GM18508 (cell line): ENCODE results near the gene SUPT4H1.

Experiments
- ATAC-seq: cut with Tn5 transposase; IDR thresholded peaks from one replicate; pipeline ENCODE4 v1.9.1; 2021; ENCODE audit warnings: moderate number of reproducible peaks; ENCODE audit not compliant: insufficient read depth, unreplicated experiment

Gene SUPT4H1

DNA sequence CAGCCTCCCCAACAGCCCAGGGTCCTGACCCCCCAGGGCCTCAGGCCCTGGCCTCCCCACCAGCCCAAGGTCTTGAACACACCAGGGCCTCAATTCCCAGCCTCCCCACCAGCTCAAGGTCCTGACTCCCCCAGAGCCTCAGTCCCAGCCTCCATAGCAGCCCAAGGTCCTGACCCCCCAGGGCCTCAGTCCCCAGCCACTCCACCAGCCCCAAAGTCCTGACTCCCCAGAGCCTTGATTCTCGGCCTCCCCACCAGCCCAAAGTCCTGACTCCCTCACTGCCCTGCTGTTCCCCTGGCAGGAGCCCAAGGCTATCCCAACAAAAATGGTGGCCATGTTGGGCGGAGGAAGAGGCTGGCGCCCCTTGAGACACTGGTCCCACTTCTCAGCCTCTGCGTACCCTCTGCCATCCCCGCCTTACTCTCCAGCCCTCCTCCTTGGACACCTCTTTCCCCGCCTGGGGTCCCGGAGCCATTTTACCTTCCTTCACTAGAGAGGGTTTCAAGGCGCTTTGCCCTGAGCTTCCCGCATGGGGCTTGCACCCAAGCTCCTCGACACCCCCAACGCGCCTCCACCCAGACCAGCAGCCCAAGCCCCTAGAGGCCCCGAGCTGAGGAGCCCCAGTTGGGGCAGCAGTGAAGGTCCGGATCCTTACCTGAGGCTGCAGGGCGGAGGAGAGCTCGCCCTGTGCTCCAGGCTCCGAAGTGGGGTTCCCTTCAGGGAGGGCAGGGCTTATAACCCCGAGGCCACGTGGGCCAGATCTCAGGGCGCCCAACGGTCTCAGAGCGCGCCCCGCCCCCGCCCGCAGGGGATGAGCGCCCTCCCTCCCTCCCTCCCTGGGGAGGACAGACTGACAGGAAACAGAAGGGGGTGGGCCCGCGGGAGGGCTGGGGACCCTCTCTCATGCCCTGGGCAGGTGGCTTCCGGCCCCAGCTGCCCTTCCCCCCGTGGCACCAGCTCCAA lies 19.9 kb downstream of the SUPT4H1 start:
- ATAC-seq = no peak

DNA sequence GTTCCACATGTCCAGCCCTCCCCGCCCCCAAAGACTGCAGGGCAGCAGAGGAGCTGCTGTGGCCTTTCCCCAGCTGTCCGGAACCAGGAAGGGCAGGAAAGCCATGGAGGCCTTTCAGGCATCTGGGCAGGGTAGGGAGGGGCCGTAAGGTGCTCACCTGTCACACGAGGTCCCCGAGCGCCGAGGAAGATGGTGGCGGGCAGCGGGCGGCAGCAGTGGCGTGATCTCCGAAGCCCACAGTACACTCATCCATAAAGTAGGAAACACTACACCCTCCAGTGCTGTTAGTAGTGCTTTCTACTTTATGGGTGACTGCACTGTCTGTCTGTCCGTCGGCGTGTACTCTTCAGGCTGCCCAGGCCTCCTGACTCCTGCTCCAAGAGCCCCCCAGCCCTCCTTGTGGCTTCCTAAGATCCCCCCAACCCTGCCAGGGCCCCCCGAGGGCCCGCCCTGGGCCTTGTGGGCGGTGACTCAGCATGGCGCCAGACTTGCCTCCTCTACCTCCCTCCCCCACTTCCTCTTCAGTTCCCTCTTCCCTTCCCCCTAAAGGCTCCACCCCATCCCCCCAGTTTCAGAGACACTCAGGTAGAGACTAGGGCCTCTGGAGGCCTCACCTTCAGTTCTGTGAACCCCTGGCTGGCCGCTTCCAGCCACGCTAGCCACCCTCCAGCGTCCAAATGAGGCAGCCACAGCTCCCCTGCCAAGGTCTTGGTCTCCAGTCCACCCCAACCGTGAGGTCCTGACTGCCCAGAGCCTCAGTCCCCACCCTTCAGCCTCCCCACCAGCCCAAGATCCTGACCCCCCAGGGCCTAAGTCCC lies 20.8 kb downstream of the SUPT4H1 start:
- no peak for ATAC-seq

DNA sequence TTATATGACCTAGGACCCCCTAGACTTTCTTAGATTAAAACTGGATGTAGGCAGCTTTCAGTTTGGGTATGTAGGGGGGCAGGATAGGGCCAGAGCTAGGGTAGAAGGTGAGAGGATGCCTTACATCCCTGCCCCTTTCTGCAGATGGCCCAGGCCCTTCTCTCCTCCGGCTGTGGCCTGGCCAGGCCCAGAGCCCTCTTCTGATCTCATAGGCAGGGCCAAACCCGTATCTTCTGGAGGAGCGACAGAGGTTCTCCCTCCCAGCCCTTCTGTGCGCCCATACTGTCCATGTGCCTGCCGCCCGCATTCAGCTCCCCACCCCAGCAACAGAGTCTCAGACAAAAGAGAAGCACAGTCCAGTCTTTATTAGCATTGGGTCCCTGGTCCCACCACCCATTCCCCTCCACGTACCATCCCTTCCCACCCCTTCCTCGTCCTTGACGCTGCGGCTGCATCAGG lies 21.4 kb downstream of the SUPT4H1 start:
- no peak for ATAC-seq

GRCh38 chr17:58329810-58330537 lies 22.0 kb downstream of the SUPT4H1 start:
- peak; percentile 18 for ATAC-seq

DNA sequence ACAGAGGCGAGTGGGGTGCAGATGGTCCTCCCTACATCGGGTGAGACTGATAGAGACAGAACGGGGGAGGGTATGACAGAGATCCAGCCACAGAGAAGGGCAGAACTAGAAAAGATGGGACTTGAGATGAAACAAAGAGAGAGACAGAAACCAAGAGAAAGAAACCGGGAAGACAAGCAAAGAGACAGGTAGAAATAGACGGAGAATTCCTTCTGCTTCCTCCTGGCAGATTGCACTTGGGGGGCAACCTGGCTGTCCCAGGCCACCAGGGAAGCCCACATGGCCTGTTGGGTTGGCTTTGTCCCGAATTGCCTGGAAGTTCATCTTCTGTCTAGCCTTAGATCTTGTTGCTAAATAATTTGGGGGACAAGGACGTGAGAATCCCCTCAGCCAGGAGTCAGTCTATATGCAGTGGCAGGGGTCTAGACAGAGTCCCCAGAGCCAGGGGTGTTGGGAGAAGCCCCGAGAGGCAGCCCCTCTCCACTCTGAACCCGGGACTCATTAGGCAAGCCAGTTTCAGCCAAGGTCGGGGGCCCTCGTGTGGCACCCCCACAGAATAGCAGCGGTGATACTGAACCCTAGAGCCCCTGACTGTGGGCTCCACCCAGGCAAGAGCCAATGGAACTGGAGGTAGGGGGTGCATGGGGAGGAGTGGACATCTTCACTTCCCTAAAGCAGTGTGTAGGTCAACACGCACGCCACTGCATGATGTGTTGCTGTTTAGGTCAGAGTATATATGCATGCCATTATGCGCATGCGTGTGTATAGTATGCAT lies 22.8 kb downstream of the SUPT4H1 start:
- ATAC-seq = peak; percentile 29

DNA sequence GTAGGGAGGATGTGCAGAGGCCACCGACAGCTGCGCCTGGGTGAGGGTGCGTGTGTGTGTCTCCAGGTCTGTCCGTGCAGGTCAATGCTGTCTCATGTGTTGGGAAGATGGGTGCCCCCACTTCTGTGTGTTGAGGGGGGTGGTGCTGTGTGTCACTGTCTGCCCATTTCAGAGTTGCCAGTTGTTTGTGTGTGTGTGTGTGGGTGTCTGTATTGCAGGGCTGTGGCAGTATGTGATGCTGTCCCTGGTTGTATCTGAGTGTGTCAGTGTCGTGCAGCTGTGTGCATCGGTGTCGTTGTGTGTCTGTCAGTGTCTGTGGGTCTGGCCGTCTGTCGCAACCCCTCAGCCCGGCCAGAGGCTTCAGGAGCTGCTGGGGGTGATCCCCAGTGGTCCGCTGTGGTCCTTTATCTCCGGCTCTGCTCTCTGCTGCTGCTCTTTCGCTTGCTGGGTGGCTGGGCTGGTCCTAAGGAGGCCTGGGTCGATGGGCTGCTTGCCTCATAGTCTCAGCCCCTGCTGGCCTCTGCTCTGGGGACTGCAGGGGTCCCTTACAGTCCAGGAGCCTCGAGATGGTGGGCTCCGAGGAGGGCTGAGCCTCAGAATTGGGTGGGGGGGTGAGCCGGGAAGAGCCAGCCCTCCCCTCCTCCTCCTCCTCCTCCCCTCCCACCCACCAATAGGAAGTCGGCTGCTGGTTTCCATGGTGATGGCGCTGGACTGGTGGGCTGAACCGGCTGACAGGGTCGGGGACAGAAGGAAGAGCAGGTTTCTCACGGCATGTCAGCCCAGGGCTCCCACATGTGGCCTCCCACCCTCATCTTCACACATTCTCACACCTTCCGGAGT lies 23.6 kb downstream of the SUPT4H1 start, which contains the start of gene TSPOAP1:
TSPOAP1 (minus strand) TSS at position 601 of the 840 bp plus-strand sequence. CDS start 875 bp downstream, outside the sequence.
- no peak for ATAC-seq

GRCh38 chr17:58327363-58328194 lies 24.4 kb downstream of the SUPT4H1 start:
- no peak for ATAC-seq

DNA sequence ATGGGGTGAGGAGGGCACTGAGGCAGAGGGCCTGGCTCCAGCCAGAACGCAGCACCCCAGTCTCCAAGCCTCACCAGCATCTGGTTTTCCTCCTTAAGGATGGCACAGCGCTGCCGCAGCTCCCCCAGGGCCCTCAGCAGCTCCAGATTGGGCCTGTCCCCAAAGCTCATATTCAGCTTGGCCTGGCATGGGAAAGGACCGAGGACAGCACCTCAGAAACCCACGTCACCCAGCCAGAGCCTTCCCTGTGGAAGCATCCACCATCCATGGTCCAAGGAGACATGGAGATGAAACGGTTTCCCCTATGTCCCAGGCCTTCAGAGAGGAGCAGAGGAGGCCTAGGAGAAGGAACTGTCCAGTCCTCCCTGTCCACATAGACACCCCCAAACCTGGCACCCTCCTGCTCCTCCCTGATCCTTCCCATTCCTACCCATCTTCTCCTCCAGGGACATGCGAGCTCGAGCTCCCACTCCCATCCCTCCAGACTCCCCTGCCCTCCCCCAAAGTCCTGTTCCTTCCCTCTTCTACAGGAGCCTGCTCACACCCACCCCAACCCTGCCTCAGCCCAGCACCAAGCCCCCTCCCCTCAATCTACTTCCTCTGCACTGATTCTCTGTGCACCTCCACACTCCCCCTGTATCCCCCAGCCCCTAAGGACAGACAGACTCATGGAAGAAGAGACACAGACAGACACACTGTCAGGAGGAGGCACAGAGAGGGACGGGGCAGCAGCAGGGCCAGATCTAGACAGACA lies 25.2 kb downstream of the SUPT4H1 start:
- no peak for ATAC-seq

DNA sequence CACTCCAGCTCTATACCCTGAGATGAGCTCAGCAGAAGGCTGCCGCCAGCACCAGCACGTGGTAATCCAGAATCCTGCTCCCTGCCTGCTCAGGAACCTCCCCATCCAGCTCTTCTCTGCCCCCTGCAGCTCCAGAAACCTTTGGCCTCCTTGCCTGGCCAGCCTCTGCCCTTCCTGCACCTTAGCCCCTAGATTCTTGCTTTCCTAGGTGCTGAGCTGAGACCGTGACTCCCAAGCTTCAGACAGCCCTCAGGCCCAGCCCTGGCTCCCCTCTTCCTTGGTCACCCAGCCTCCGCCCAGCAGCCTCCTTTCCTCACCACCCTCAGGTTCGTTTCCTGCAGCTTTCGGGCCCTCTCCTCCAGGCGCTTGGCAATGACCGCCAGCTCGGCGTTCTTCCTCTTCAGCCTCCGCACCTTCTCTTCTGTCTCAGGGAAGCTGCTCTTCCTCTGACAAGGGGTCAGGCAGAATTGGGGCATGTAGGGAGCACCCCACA lies 26.0 kb downstream of the SUPT4H1 start:
- no peak for ATAC-seq

DNA sequence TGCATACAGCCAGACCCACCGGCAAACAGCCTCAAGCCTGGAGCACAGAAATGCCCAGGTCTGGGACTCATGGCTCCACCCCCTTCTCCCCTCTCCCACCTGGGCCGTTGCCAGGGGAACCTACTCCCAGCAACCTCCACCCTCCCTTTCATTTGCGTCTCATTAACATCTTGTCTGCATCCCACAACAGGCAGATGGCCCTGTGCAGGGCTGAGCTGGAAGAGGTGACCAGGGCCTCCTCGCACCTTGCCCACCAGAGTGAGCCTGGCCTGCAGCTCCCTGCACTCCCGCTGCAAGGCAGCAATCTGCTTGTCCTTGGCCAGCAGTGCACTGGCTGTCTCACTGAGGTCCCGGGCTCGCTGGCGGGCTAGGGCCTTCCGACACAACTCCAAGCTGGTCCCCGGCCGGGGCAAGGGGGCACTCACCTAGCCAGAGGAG lies 26.7 kb downstream of the SUPT4H1 start:
- no peak for ATAC-seq

GRCh38 chr17:58324409-58325288 lies 27.4 kb downstream of the SUPT4H1 start:
- no peak for ATAC-seq

DNA sequence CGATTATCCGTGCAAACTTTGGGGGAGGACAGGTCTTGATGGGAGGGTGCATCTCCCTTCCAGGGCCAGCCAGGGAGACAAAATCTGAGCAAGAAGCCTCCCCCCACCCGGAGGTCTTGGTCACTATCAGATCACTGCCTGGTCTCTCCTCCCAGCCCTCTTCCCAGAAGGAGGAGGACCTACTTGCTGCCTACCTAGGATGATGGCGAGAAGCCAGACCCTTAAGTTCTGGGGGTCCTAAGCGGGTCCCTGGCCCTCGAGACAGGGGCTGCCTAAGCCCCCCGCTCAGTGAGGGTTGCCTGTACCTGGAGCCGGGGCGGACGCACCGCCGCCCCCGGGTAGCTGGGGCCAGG lies 28.0 kb downstream of the SUPT4H1 start:
- ATAC-seq = no peak

- ATAC-seq = no peak
Measured at GRCh38 chr17:58323366-58324055, 28.5 kb downstream of the SUPT4H1 start.

DNA sequence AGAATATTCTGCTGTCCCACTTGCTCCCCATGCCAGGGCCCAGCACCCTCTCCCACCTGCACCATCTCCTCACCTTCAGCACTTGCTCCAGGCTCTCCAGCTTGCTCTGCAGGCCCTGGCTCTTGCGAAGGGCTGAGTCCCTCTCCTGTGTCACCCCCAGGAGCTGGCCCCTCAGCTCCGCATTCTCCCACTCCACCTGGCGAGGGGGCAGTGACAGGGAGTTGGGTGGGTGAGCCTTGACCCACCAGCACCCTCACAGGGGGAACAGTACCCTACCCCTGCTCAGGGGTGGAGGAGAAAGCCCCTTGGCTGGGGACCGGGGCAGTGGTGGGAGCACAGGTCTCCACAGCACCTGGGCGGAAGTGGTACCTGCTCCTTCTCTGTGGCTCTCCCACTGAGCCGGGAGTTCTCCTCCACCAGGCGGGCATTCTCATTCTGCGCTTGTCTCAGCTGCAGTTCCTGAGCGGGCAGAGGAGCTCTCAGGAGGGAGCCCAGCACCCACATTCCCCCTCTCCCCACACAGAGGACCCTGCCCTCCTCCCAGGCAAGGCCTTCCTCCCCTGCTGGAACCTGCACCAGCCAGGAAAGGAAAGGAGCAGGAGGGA lies 29.3 kb downstream of the SUPT4H1 start:
- ATAC-seq = no peak
